ENCODE measurements around the gene MYCBP2.
A peak's percentile ranks its signal among the peaks of the same experiment; 100 is the strongest.
"Not testable (repeated sequence)": the region's sequence is repeated elsewhere in the genome, so short reads cannot be mapped to it uniquely, and the experiment has no call there.

Gene MYCBP2

GRCh38 chr13:77326905-77327604 is at the start of gene MYCBP2:
Gene MYCBP2, minus strand, starts transcription at chr13:77327094. Its CDS starts 319 bp downstream, at chr13:77326775.
- DNase-seq = peak; percentile 97

DNA sequence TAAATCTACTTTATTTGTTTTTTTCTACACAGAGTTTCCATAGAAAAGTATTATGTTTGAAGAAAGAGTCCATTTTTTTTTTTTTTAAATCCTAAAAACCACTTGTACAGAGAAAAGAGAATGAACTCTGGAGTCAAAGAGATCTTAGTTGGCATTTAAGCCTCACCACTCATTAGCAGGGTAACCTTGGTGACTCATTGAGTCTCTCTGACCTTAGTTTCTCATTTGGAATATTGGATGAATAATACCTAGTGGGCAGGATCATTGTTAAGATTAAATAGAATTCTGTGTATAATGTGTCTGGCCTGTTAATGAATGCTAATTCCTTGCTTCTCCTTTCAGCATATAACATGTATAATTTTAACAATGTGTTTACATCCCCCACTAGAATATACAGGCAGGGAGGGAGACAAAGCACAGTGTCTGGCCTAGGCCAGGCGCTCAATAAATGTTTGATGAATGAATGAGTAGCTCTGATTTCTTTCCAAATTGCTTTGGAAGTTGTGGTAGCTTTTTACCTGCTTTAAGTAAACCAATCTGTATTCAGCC is 48.7 kb upstream of the MYCBP2 start:
- DNase-seq = no peak

- DNase-seq = no peak
Observed at GRCh38 chr13:77374786-77375185, 47.9 kb upstream of the MYCBP2 start.

DNA sequence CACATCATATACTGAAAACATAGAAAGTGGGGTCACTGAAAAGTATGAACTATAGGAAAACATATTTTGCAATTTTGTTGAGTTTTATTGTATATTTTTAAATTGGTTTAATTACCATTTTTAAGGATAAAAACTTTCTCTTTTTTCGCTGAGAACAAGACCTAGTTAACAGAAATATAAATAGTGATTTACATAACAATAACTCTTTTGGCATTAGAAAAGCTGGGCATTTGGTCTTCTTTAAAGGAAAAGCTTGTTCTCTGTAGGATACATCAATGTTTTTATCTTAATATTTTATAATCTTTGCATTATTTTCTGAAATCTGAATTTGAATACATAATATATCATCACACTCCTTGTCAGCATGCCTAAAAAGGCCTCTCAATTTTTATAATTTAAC is 47.4 kb upstream of the MYCBP2 start:
- DNase-seq = no peak

DNA sequence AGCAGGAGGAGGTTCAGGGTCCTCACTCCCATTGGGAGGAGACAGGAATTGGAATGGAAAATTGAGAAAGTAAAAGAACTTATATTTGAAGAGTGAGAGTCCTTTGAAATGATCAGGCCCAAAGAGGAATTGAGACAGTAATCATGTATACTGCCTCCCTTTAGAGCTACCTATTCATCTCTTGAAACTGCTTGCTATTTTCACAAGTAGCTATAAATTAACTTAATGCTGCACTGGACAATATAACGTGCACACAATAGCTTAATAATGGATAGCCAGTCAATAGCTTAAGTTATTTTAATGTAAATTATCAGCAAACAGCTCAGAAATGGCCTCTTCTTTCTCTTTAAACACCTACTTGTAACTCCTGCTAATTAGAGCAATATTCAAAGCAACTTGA is 46.6 kb upstream of the MYCBP2 start:
- DNase-seq = no peak

GRCh38 chr13:77372275-77372674 is 45.4 kb upstream of the MYCBP2 start:
- DNase-seq = no peak

GRCh38 chr13:77370888-77371287 is 44.0 kb upstream of the MYCBP2 start:
- DNase-seq = no peak

GRCh38 chr13:77362166-77362565 is 35.3 kb upstream of the MYCBP2 start:
- no peak for DNase-seq

DNA sequence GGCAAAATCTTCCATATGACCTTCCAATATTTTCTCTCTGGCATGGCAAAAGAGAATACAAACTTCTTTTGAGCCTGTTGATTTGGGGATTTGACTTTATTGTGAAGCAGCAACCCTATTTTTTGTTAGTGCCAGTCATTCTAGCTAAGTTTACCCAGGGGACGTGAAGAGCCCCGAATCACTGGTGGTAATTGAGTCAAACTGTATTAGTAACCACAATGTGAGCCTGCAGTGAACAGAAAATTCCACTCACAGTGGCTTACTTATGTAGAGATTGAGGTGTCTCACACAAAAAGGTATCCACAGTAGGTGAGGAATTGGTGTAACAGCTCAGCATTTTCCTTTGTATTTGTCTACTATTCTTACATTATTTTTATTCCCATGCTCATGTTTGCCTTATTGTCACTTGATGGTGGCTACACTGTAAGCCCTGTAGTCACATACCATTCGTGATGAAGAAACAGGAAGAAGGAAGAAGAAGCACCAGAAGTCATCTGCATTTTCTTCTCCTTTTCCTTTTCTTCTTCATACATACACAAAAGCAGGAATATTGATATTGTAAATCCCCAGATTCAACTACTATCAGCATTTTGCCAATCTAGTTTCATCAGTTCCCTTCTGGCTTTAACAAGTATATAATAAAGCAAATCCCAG is 33.3 kb upstream of the MYCBP2 start:
- DNase-seq = no peak

DNA sequence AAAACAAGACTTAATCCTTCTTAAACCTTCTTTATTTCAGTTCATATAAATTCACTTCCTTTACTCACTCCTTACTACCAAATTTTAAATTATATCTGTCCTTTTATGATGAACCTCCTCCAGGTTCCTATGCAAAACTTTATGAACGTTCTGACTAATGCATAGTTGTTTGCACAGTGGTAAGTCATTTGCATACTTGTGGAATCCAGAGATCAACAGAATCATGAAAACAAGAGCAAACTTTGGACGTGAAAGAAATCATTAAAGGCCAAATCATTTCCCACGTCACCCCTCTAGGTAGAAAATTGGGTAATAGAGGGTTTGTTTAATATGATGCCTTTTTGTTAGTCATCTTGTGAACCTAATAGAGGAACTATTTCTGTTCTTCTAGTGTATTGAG is 32.3 kb upstream of the MYCBP2 start:
- DNase-seq = no peak

- DNase-seq = no peak
Observed at GRCh38 chr13:77358001-77358400, 31.1 kb upstream of the MYCBP2 start.

- no peak for DNase-seq
Observed at GRCh38 chr13:77356155-77356554, 29.3 kb upstream of the MYCBP2 start.

DNA sequence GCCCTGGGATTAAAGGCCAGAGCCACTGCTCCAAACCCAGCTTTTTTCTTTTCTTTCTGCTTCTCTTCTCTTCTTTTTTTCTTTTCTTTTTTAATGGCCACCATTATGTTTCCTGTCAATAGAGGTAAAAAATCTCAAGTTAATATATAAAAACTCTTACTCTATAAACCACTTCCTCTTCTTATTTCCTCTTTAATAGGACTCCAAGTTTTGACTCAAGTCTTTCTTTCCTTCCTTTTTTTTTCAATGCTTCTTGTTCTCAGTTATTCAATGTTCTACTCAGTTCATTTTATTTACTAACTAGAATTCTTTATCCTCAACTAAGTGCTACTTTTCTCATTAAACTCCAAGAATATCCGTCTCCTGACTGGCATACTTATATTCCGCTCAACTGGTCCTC is 27.1 kb upstream of the MYCBP2 start:
- no peak for DNase-seq

DNA sequence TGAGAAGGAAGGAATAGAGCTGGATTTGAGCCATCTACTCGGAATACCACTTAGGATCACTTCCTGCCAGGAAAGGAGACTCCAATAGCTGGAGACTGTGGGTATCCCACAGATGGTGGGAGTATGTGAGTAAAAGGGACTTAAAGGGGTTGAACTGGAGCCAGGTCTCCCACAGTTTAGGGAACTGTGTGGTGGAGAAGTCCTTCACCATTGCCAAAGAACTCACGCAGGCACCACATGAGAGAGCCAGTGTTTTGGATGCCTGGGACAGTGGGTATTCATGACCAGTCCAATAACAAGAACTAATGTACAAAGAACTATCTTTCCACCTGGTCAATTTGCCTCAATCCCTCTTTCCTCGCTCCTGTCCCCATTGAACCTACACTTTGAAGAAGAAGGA is 24.4 kb upstream of the MYCBP2 start:
- no peak for DNase-seq

DNA sequence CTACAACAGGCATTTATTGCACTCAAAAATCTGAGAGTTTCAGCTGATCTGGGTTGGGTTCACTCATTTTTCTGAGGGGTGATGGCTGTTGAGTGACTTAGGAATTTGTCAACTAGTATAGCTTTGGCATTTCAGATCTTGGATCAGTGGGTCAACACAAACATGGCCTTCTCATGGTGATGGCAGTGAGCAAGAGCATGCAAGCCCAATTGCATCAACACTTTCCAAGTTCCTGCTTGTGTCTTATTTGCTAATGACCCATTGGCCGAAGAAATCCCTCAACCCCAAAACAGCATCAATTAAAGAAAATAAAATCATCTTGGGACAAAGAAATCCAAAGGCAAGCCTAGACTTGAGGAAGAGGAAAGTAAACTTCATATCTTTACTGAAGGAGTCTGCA is 23.9 kb upstream of the MYCBP2 start:
- DNase-seq = no peak

DNA sequence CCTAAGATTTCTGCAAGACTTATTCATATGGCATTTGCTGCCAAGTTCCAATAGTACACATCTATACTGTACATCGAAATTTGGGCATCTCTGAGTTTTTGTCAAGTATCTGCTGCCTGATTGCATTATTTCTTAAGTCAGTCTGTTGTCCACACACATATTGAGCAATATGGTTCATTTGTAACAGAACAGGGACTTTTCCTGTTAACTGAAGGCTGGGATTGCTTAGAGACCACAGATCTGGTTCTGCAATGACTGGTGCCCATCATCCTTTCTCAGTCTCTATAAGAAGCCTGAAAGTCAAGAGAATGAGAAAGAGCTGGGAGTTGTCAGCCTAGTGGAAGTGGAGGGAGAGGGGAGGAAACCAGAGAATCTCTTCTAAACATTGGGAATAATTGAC is 22.5 kb upstream of the MYCBP2 start:
- no peak for DNase-seq

GRCh38 chr13:77347351-77347750 is 20.5 kb upstream of the MYCBP2 start:
- not testable (repeated sequence) for DNase-seq

DNA sequence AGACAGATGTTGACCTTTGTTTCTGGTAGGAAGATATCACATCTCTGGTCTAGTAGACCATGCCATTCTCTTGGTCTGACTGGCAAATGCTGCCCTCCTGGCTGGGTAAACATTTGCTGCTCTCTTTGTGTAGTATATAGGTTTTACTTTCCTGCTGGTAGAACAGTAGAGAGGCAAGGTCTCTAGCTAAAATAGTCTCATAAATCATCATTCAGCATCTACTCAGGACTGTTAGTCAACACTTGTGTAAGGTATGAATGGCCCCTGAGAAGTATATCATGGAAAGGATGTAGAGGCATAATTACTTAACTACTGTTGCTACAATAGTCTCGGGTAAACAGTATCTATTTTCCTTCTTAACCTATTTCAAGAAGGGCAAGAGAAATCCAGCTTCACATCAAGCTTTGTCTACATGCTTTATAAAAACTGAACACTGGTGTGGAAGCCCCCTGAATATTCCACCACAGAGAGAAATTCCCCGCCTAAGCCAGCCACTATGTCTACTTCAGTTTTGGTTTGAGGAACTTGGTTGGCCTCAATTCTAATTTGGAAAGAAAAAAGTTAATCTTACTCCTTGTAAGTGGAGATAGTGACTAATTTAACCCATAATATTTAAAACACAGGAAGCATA is 18.4 kb upstream of the MYCBP2 start:
- DNase-seq = no peak

GRCh38 chr13:77343841-77344240 is 16.9 kb upstream of the MYCBP2 start:
- DNase-seq = no peak

DNA sequence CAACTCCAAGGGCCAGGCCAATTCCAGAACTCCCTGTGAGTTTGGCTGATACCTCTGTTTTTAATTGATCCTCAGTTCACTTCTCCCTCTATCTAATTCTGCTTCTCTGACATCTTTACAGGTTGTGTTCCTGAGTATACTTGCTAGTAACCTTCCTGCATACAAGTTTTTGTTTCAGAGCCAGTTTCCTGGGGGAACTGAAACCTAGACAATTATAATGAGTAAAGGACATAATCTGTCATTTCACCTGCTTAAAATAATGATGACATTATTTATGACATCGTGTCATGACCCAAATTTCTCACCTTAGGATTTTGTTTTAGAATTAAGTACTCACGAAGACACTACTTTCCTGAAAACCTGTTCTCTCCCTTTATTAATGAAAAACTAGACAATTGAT is 12.5 kb upstream of the MYCBP2 start:
- DNase-seq = no peak

DNA sequence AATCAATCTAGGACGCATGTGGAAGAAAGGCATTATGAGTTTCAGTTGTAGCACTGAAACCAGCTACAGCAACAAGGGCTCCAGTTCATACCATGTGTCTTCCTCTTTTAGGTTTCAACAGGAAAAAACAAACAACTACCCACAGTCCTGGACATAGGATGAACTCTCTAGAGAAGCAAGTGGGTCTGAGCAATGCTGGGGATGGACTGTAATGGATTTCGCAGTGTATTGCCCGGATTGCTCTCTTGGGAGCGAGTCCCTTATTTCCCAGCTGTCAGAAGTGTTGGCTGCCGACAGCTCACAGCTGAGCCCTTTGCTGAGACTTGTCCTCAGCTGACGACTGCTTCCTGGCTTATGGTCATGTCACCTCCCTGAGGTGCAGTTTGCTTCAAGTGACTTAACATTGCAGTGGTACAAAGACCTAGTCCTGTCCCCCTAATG is 12.1 kb upstream of the MYCBP2 start:
- DNase-seq = no peak

GRCh38 chr13:77338329-77338728 is 11.4 kb upstream of the MYCBP2 start:
- no peak for DNase-seq

GRCh38 chr13:77337159-77337558 is 10.3 kb upstream of the MYCBP2 start:
- no peak for DNase-seq

GRCh38 chr13:77335543-77335942 is 8.6 kb upstream of the MYCBP2 start:
- no peak for DNase-seq
